Heart left ventricle (tissue), 13 donors: ENCODE results near the gene EMD.

ENCODE experiments used
- POLR2A ChIP-seq, 2 donors: fragments of 450-650 bp; IDR thresholded peaks; one replicate each; pipeline ENCODE4 v1.6.1; 2017; ENCODE audit warnings: antibody characterized with exemption in 2 of 2, mild to moderate bottlenecking in 2 of 2, moderate library complexity in 2 of 2
- TF ChIP-seq, protein P1 (sequence below), 12 donors: fragments of 200-600 bp; sonication (generic) in 4 of 12; IDR thresholded peaks; one replicate each; pipeline versions ENCODE4 v1.5.0 to v1.8.0; 2018 to 2022; ENCODE audit warnings: antibody characterized with exemption in 12 of 12, mild to moderate bottlenecking in 5 of 12
- donor health status: ischemic (EF 13 %, LVEDD 7.1; RV severe dilation, severe dysfunction).
- donor health status: DM: no; HTN: yes; CAD: no.
- donor health status: DM: no; HTN: no; CAD: no.
- donor health status: ischemic (EF 25% LVEDD 6.9; RV normal size, moderate dysfunction).
- donor health status: ischemic (EF 25% LVEDD 5.7; RV mildly dilated, moderate dysfunction).
- donor health status: ischemic (EF 35%, LVEDD 5.7; RV mildly dilated, moderate dysfunction).
- donor health status: nonischemic (EF 11% LVEDD 7.7; RV severe dilation, severe dysfunction).
- donor health status: DM: yes; HTN: yes; CAD: no.
- donor health status: PGD.
- donor health status: ischemic (EF 29% LVEDD 5.4; RV normal size, mild dysfunction).
- donor health status: nonischemic (EF 23%, LVEDD 6.1; RV moderate dilation, normal function).

GRCh38 chrX:154402622-154403127, 23.6 kb downstream of the EMD start:
- no peak for TF ChIP-seq POLR2A (IDR thresholded peaks at IDR 0.05)
- TF ChIP-seq, protein P1, sequence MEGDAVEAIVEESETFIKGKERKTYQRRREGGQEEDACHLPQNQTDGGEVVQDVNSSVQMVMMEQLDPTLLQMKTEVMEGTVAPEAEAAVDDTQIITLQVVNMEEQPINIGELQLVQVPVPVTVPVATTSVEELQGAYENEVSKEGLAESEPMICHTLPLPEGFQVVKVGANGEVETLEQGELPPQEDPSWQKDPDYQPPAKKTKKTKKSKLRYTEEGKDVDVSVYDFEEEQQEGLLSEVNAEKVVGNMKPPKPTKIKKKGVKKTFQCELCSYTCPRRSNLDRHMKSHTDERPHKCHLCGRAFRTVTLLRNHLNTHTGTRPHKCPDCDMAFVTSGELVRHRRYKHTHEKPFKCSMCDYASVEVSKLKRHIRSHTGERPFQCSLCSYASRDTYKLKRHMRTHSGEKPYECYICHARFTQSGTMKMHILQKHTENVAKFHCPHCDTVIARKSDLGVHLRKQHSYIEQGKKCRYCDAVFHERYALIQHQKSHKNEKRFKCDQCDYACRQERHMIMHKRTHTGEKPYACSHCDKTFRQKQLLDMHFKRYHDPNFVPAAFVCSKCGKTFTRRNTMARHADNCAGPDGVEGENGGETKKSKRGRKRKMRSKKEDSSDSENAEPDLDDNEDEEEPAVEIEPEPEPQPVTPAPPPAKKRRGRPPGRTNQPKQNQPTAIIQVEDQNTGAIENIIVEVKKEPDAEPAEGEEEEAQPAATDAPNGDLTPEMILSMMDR (IDR thresholded peaks at IDR 0.05) = no peak
